Islet of Langerhans (tissue), 1 donor: ENCODE data around the gene DMRTB1.

ENCODE experiments used
- FAIRE-seq: peaks from one replicate; lab custom pipeline; 2011; peaks lifted over from hg19 to GRCh38; lab: Jason Lieb, UNC

DMRTB1 gene

GRCh38 chr1:53486395-53487026 is 27.3 kb downstream of the DMRTB1 start:
- FAIRE-seq, result no peak

- FAIRE-seq, result no peak
Observed at GRCh38 chr1:53490351-53490750, 31.2 kb downstream of the DMRTB1 start.

GRCh38 chr1:53495633-53496345 is 36.6 kb downstream of the DMRTB1 start:
- FAIRE-seq, result no peak

- no peak for FAIRE-seq
Observed at GRCh38 chr1:53498555-53499131, 39.4 kb downstream of the DMRTB1 start.

- no peak for FAIRE-seq
Observed at GRCh38 chr1:53499257-53500203, 40.3 kb downstream of the DMRTB1 start.

GRCh38 chr1:53500204-53501064 is 41.2 kb downstream of the DMRTB1 start:
- FAIRE-seq, result no peak

- FAIRE-seq, result no peak
Observed at GRCh38 chr1:53501065-53502005, 42.1 kb downstream of the DMRTB1 start.

- no peak for FAIRE-seq
Observed at GRCh38 chr1:53502641-53503432, 43.6 kb downstream of the DMRTB1 start.

GRCh38 chr1:53503433-53504217 is 44.4 kb downstream of the DMRTB1 start:
- FAIRE-seq, result no peak

- FAIRE-seq, result no peak
Observed at GRCh38 chr1:53504901-53505300, 45.7 kb downstream of the DMRTB1 start.

GRCh38 chr1:53505401-53505800 is 46.2 kb downstream of the DMRTB1 start:
- FAIRE-seq, result no peak

- FAIRE-seq, result no peak
Observed at GRCh38 chr1:53505891-53506290, 46.7 kb downstream of the DMRTB1 start.

- FAIRE-seq, result no peak
Observed at GRCh38 chr1:53506355-53507050, 47.3 kb downstream of the DMRTB1 start.

GRCh38 chr1:53507116-53507820 is 48.1 kb downstream of the DMRTB1 start:
- no peak for FAIRE-seq

- FAIRE-seq, result no peak
Observed at GRCh38 chr1:53508056-53508990, 49.1 kb downstream of the DMRTB1 start.

GRCh38 chr1:53508991-53509666 is 49.9 kb downstream of the DMRTB1 start:
- no peak for FAIRE-seq
